Muscle layer of duodenum (tissue), 2 donors: ENCODE measurements around the gene NPPC.

ENCODE experiments used
- H3K27ac ChIP-seq: one replicate; pipeline ENCODE4 v1.7.0; 2013; ENCODE audit warnings: mild to moderate bottlenecking, low read length
- H3K27me3 ChIP-seq: one replicate; pipeline ENCODE4 v1.7.0; 2013; ENCODE audit warnings: low read depth, mild to moderate bottlenecking, control low read depth, low read length
- H3K36me3 ChIP-seq, 2 donors: one replicate each; pipeline ENCODE4 v1.7.0; 2013; ENCODE audit warnings: low read length in 2 of 2, control low read depth in 1 of 2, mild to moderate bottlenecking in 1 of 2; ENCODE audit not compliant: insufficient read depth in 2 of 2, control insufficient read depth in 1 of 2
- H3K4me1 ChIP-seq, 2 donors: one replicate each; pipeline ENCODE4 v1.7.0; 2013; ENCODE audit warnings: low read length in 2 of 2, mild to moderate bottlenecking in 2 of 2, control low read depth in 1 of 2, moderate library complexity in 1 of 2; ENCODE audit not compliant: insufficient read depth in 2 of 2, control insufficient read depth in 1 of 2
- H3K4me3 ChIP-seq, 2 donors: one replicate each; pipeline ENCODE4 v1.7.0; 2013; ENCODE audit warnings: low read length in 2 of 2, low read depth in 1 of 2, mild to moderate bottlenecking in 1 of 2
- H3K9me3 ChIP-seq, 2 donors: one replicate each; pipeline ENCODE4 v1.7.0; 2013; ENCODE audit warnings: low read length in 2 of 2, control low read depth in 1 of 2, mild to moderate bottlenecking in 1 of 2; ENCODE audit not compliant: control insufficient read depth in 1 of 2
- donor health status: healthy.

The NPPC gene

DNA sequence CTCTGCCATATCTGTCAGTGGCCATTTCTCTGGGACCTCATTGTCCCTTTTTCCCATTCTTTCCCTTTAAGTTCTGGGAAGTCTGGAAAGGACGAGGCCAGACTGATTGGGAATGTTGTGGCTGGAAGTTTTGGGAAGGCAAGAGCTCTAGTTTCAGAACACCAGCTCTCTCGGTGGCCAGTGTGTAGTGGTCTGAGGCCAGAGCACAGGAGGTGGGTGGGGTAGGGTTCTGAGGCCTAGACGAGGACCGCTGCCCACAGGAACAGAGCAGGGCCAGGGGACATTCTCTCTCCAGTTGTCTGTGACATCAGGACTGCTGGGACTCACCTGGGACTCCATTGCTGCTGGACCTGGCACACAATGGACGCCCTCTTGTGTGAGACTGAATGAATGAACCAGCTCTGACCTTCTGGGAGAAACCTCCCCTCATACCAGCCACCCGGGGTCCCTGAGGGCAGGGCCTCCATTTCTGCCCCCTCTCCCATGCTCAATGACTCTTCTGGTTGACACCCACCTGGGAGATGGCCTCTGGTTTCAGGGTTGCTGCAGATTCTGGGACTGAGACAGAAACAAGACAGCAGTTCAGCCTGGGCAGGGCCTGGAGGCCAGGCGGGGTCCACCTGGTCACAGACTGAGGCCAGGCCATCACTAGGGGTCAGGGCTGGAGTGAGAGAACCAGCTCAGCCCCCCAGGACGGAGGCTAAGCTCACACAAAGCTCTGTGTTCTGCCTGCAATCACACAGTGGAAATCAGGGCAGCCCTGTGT, 8.4 kb upstream of the NPPC start:
- no peaks in the 10 kb centered on the region for H3K27me3 ChIP-seq
- no peaks in the 10 kb centered on the region for H3K36me3 ChIP-seq
- no peak overlapping the region for H3K4me3 ChIP-seq
- peaks cover 0 to 3% of the 10 kb centered on the region in 2 donors for H3K4me1 ChIP-seq
- no peaks in the 10 kb centered on the region for H3K9me3 ChIP-seq
- no peak overlapping the region for H3K27ac ChIP-seq

DNA sequence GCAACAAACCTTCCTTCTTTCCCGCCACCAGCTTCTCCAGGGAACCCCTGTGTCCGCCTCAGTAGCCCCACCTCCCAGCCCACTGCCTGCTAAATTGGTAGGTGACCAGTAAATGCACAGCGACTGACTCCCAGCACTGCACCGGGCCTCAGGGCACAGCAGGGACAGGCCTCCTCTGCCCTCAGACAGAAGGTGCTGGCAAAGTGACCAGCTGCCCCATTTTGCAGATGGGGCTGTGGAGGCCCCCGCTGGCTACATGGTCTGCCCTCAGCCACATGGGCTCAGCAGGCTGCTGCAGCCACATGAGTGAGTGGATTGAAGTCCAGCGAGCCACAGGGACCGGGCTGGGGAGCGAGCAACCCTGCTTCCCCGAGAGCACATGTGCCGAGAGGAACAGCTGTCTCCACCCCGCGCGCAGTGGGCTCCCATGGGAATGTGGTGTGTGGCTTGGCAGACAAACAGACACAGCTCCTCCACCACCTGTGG, 7.8 kb upstream of the NPPC start:
- H3K27me3 ChIP-seq: no peaks in the 10 kb centered on the region
- H3K36me3 ChIP-seq: no peaks in the 10 kb centered on the region
- H3K4me3 ChIP-seq: no peak overlapping the region
- no peak overlapping the region for H3K27ac ChIP-seq
- peaks cover 0 to 4% of the 10 kb centered on the region in 2 donors for H3K4me1 ChIP-seq
- H3K9me3 ChIP-seq: no peaks in the 10 kb centered on the region

DNA sequence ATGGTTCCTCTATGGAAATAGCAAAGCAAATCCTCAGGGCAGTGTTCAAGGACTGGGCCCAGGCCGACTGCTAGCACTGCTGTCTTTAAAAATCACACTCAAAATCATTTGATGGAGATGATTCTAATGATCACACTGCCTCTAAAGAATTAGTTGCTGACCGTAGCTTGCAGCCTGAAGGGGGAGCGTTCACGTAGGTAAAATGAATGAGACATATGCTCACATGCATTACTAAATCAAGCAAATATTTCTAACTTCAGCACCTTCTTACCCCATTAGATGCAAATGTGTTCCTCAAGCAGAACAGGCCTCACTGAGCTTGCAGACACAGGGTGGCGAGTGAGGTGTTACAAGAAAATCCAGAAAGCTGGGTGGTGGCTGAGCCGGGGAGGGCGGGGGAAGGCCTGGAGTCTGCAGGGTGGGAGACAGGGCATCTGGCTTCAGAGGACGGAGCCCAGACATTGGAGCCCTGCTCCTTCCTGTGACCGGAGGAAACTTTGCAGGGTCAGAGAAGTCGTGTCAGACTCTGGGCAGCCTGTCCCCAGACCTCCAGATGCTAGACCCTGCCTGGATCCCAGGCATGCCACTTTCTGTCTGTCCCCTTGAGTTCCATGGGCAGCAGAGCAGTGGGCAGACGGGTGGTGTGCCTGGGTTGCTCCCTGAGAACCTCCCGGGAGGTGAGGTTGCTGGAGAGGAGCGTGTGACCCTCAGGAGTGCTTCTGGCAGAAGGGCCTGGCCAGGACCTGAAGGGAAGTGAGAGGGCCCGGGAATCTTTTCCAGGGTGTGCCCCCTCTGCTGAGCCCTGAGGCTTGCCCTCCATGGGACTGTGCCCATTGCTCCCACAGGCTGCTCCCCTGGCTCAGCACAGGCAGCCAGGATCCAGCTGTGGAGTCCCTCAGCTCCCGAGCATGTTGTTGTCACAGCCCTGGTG, 7.1 kb upstream of the NPPC start:
- Histone ChIP-seq H3K27ac (no peak overlapping the region), H3K9me3 (no peaks in the 10 kb centered on the region), H3K4me3 (no peak overlapping the region), H3K27me3 (peaks cover under 1% of the 10 kb centered on the region), H3K4me1 (peaks cover 0 to 4% of the 10 kb centered on the region in 2 donors), H3K36me3 (no peaks in the 10 kb centered on the region)

DNA sequence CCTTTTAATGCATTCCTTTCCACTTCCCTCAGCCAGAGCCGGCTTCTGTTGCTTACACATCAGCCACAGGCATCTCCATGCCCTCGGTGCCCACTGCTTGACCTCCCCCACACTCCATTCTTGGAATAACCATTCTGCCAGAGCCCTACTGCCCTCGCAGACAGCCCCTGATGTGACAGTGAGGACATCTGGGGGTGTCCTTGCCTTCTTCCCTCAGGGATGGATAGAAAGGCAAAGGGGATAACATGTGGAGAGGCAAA, 6.4 kb upstream of the NPPC start:
- Histone ChIP-seq H3K27me3 (peaks cover 4% of the 10 kb centered on the region), H3K27ac (no peak overlapping the region), H3K4me3 (no peak overlapping the region), H3K4me1 (peaks cover 0 to 4% of the 10 kb centered on the region in 2 donors), H3K36me3 (no peaks in the 10 kb centered on the region), H3K9me3 (no peaks in the 10 kb centered on the region)

DNA sequence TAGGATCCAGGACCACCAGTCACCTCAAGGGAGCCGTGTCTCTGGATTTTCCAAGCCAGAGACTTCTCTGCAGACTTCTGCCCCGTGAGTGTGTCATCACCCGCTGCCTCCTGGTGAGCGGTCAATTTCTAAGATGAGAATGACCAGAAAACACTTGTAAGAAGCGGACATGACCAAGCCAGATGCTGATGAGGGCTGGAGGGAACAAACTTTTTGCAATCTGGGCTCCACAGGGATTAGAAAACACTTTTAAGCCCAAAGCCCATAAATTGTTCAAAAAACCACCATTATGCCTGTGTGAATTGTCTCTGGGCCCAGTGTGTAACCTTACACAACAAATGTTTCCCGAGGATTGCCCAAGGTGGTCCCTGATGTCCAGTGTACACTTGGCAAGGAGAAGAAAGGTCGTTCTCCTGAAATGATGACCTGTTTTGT, 5.3 kb upstream of the NPPC start:
- Histone ChIP-seq H3K36me3 (no peaks in the 10 kb centered on the region), H3K4me3 (no peak overlapping the region), H3K27me3 (peaks cover 14% of the 10 kb centered on the region), H3K9me3 (no peaks in the 10 kb centered on the region), H3K4me1 (peaks cover 0 to 14% of the 10 kb centered on the region in 2 donors), H3K27ac (no peak overlapping the region)

DNA sequence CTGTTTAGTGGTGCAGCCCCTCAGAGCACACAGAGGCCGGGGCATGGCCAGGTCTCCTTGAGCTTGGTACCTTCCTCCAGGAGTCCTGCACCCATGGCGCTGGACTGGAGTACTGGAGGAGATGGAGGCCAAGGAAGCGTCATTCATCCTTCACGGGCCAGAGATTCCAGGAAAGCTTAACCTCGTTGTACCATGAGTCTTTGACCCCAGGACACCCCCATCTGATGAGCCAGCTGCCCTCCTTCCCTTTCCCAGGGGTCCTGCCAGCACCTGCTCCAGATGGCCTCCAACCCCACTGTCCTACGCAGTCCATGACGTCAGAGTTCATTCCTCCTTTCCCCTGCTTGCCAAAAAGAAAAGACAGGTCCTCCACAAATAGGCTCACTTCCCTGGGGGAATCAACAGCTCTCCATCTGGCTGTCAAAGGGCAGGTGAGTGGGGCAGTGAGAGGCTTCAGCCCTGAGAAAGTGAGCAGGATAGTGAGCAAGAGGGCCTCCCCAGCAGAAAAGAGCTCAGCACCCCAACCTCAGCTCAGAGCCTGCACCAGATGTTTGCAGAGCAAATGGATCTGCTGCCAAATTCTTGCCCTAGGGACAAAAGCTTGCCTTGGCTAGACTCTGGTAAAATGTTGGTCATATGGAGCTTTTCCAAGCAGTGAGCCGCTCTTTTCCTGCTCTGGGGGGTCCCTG, 4.5 kb upstream of the NPPC start:
- H3K36me3 ChIP-seq: no peaks in the 10 kb centered on the region
- H3K27me3 ChIP-seq: peaks cover 14% of the 10 kb centered on the region
- H3K4me1 ChIP-seq: peaks cover 0 to 22% of the 10 kb centered on the region in 2 donors
- no peak overlapping the region for H3K27ac ChIP-seq
- no peak overlapping the region for H3K4me3 ChIP-seq
- no peaks in the 10 kb centered on the region for H3K9me3 ChIP-seq

DNA sequence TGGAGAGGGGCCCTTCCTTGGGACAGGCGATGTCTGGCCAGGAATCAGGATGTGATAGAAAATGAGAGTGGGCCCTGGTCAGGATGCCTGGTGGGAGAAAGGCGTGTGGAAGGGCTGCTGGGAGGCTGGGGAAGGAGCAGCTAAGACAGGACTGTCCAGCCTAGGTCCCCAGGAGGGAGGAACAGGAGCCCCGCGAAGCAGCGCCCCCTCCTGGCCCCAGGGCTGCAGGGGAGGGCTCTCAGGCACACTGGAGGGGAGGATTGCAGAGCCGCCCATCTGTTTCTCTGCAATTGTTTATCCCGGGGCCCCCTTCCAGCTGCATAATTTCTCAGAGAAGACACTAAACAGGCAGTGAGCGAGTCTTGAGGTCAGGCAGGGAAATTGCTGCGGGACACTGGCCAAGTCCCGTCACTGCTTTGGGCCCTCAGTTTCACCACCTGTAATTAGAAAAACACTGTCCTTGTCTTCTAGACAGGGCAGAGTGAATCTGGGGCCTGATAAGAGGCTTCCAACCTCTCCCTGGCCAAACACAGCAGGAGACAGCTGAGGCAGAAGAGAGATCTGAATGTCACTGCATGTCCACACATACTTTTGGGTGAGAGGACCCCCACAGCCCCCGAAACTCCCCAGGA, 3.9 kb upstream of the NPPC start:
- Histone ChIP-seq H3K4me1 (peaks cover 0 to 26% of the 10 kb centered on the region in 2 donors), H3K36me3 (no peaks in the 10 kb centered on the region), H3K27ac (no peak overlapping the region), H3K27me3 (peaks cover 14% of the 10 kb centered on the region), H3K4me3 (no peak overlapping the region), H3K9me3 (no peaks in the 10 kb centered on the region)

DNA sequence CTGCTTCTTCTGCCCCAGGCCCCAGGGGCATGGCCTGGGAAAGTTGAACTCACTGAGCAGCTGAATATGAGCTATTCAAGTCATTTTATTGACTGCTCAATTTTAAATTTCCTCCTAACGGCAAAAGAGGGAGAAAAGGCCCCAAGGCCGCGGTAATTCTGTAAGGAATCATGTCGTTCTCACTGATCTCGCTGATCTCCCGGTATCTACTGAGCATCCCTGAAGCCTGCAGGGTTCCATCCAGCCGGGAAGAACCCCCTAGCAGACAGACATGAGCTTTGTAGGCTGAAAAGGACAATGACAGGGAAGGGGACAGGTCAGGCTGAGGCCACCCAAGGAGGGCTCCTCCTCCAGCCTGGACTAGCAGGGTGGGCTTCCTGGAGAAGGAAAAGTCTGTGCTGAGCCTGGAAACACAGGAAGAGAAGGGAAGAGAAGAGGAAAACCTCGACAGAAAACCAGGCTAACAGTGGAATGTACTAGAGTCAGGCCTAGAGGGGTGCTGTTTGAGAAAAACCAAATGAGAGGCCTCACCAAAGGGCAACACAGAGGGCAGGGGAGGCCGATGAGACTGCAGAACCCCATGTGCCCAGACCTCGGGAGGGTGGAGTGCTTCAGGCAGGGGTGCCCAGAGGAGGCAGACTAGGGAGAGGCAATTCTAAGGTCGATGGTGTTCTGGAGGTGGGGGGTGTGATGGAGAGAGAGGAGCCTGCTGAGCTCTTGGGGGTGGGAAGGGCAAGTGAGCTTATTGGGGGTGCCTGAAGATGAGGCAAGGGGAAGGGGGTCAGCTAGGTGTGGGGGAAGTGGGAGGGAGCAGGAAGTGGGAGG, 2.9 kb upstream of the NPPC start:
- Histone ChIP-seq H3K27ac (no peak overlapping the region), H3K27me3 (peaks cover 23% of the 10 kb centered on the region), H3K4me1 (peaks cover 0 to 30% of the 10 kb centered on the region in 2 donors)

DNA sequence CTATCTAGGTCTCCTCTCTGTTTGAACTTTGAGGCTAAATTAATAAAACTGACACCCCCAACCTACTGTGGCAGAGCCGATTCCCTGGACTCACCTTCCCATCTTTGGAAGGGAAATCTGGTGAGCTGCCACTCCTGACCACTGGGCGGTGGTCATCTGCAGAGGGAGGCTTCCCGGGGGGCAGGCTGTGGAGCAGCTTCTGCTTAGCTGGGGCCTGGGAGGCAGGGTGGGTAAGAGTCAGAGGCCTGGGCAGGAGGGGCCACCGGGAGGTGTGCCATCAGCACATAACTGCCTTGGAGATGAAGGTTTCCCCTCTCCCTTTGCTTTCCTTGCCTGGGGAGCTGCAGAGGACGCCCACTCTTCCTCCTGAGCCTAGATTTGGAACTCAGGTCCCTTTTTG, 2.3 kb upstream of the NPPC start:
- Histone ChIP-seq H3K4me1 (peaks cover 0 to 30% of the 10 kb centered on the region in 2 donors), H3K27me3 (peaks cover 23% of the 10 kb centered on the region), H3K9me3 (no peaks in the 10 kb centered on the region), H3K36me3 (no peaks in the 10 kb centered on the region), H3K27ac (no peak overlapping the region), H3K4me3 (no peak overlapping the region)

More for the DNA sequence above, 2.9 kb upstream of the NPPC start:
- no peak overlapping the region for H3K4me3 ChIP-seq
- no peaks in the 10 kb centered on the region for H3K36me3 ChIP-seq
- H3K9me3 ChIP-seq: no peaks in the 10 kb centered on the region

DNA sequence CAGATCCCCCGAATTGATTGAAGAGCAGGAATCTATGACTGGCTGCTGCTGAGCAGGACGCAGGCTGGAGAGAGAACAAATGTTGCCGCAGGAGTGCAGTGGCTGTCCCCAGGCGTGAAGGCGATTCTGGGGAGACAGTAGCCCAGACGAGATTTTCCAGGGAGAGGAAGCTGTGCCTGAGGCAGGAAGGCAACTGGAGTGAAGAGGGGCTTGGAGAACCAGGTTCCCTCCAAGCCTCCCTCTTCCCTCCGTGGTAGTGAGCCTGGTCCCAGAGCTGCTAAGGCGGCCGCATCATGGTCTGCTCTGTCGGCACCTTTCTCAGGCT, 1.3 kb upstream of the NPPC start:
- Histone ChIP-seq H3K4me1 (peaks cover 0 to 30% of the 10 kb centered on the region in 2 donors), H3K4me3 (no peak overlapping the region), H3K36me3 (no peaks in the 10 kb centered on the region), H3K27me3 (peaks cover 29% of the 10 kb centered on the region), H3K27ac (no peak overlapping the region), H3K9me3 (no peaks in the 10 kb centered on the region)
